ENCODE measurements around the gene FOCAD.

Gene FOCAD

GRCh38 chr9:20835377-20836286 lies 151.6 kb downstream of the FOCAD start:
- no peak for DNase-seq
- Histone ChIP-seq H3K4me1 (no peaks in the 10 kb centered on the region), H3K36me3 (no peaks in the 10 kb centered on the region), H3K9me3 (no peaks in the 10 kb centered on the region), H3K27me3 (no peaks in the 10 kb centered on the region), H3K4me3 (ENCODE audit: low read depth, low read length) (no peak overlapping the region)
- no peak for TF ChIP-seq CTCF (IDR thresholded peaks at IDR 0.05; ENCODE audit: low read depth, low read length)

GRCh38 chr9:20837166-20837565 lies 153.1 kb downstream of the FOCAD start:
- DNase-seq: no peak
- Histone ChIP-seq H3K36me3 (no peaks in the 10 kb centered on the region), H3K9me3 (no peaks in the 10 kb centered on the region), H3K27me3 (no peaks in the 10 kb centered on the region), H3K4me3 (ENCODE audit: low read depth, low read length) (no peak overlapping the region), H3K4me1 (no peaks in the 10 kb centered on the region)
- no peak for TF ChIP-seq CTCF (IDR thresholded peaks at IDR 0.05; ENCODE audit: low read depth, low read length)

DNA sequence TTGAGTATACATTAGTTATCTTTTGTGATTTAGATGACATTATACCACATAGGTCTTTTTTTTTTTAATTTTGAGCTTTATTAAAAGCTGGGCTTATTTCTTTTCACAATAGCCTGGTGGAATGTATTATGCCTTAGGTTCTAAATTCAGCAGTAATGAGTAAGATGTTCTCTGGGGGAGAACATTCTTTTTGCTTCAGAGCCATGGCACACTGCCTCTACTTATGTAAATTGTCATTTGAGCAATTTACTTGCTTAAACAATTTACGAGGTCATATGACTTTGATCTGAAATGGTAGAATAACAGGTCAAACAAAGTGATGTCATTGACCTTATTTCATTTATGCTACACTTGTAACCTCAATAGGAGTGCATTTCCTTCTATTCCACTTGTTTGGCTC lies 154.2 kb downstream of the FOCAD start:
- no peak for TF ChIP-seq CTCF (IDR thresholded peaks at IDR 0.05; ENCODE audit: low read depth, low read length)
- Histone ChIP-seq H3K9me3 (no peaks in the 10 kb centered on the region), H3K4me1 (no peaks in the 10 kb centered on the region), H3K36me3 (no peaks in the 10 kb centered on the region), H3K4me3 (ENCODE audit: low read depth, low read length) (no peak overlapping the region), H3K27me3 (no peaks in the 10 kb centered on the region)
- DNase-seq: no peak

GRCh38 chr9:20844916-20845315 lies 160.9 kb downstream of the FOCAD start:
- no peak overlapping the region for H3K4me3 ChIP-seq (ENCODE audit: low read depth, low read length)
- DNase-seq: no peak
- no peaks in the 10 kb centered on the region for H3K9me3 ChIP-seq
- TF ChIP-seq CTCF (IDR thresholded peaks at IDR 0.05; ENCODE audit: low read depth, low read length): no peak
- H3K36me3 ChIP-seq: no peaks in the 10 kb centered on the region
- H3K4me1 ChIP-seq: peaks cover 7% of the 10 kb centered on the region
- no peaks in the 10 kb centered on the region for H3K27me3 ChIP-seq

GRCh38 chr9:20848490-20848889 lies 164.4 kb downstream of the FOCAD start:
- TF ChIP-seq CTCF (IDR thresholded peaks at IDR 0.05; ENCODE audit: low read depth, low read length): no peak
- H3K9me3 ChIP-seq: no peaks in the 10 kb centered on the region
- H3K27me3 ChIP-seq: no peaks in the 10 kb centered on the region
- no peak for DNase-seq
- no peaks in the 10 kb centered on the region for H3K36me3 ChIP-seq
- H3K4me3 ChIP-seq (ENCODE audit: low read depth, low read length): no peak overlapping the region
- H3K4me1 ChIP-seq: peaks cover 12% of the 10 kb centered on the region

DNA sequence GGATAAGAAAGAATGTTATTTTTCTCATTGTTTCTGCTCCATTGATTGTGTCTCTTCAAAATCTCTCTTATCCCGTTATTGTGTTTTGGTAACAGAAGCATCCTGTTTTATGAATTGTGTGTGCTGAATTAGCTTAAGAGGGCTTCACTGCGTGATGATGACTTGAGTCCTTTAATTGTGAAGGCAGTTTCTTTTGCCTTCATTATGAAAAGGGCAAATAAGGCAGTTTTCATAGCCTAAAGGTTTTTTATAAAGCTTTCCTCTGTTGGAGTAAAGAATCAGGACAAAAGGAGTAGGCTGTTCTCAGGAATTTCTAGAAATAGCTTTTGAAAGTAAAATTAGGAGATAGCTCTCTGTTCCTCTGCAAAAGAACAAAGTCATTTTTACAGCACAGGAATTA lies 169.8 kb downstream of the FOCAD start:
- H3K4me1 ChIP-seq: peaks cover 5% of the 10 kb centered on the region
- no peaks in the 10 kb centered on the region for H3K36me3 ChIP-seq
- no peaks in the 10 kb centered on the region for H3K9me3 ChIP-seq
- H3K4me3 ChIP-seq (ENCODE audit: low read depth, low read length): no peak overlapping the region
- no peak for DNase-seq
- TF ChIP-seq CTCF (IDR thresholded peaks at IDR 0.05; ENCODE audit: low read depth, low read length): no peak
- H3K27me3 ChIP-seq: no peaks in the 10 kb centered on the region
